Astrocyte of the cerebellum (primary cell): ENCODE data around the gene ZNF396.

Experiments used
- DNase-seq: peaks from one replicate; pipeline ENCODE4 v3.0.0-alpha.2; 2011; ENCODE audit warnings: low read depth
- H3K4me3 ChIP-seq: 2 replicates; pipeline ENCODE4 v1.5.1; 2011; ENCODE audit warnings: mild to moderate bottlenecking, low read depth, low read length, moderate library complexity
- in situ Hi-C: cut with HindIII; loops from 2 replicates; pipeline ENCODE4 v1.10.0; 2017; ENCODE audit warnings: low sequenced_read_pairs
- TF ChIP-seq, protein P1 (sequence below): IDR thresholded peaks from 2 replicates; pipeline ENCODE4 v1.5.1; 2012; ENCODE audit warnings: low read length, low read depth, moderate library complexity, mild to moderate bottlenecking; ENCODE audit errors: missing control alignments

ZNF396 gene

DNA sequence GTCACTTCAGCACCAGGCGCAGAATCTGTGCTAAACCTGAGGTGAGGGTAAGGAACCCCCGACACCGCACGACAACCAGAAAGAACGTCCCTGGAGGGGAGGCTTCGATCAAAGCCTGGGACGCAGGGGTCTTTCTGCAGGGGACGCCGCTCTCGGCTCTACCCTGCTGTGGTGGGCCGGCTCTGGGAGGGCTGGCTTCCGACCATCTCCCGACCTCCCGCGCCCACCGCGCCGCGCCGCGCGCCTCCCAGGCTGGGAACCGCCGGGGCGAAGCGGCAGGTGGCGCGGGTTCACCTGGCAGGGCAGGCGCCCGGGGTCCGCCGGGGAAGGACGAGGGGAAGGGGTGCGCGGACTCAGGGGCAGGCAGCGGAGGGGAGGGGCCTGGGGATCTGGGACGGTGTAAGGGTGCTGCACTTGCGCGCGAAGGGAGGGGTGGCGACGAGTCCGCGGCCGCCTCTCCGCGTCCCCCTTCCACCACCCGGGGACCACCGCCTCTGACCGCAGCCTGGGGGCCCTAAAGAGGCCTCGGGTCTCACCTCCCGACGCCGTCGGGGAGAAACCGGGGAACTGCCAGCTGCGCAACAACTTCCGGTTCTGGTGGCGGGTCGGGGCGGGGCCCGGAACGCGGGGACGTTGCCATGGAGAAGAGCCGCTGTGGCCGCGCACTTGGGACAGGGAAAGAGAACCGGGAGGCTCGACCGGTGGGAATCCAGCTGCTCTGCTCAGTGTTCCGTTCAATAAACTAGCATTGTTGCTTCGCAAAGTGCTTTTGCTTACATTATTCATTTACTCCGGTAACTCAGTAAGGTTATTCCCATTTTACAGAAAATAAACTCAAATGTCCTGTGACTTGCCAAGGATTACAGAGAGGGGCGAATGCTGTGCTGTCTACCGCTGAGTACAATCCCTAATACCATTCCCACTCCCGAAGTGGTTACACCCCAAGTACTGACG lies at the start of gene ZNF396:
TSS of gene ZNF396 (minus strand) at position 596 of the 954 bp plus-strand sequence. CDS start 3,045 bp downstream, outside the sequence.
- TF ChIP-seq, protein P1, sequence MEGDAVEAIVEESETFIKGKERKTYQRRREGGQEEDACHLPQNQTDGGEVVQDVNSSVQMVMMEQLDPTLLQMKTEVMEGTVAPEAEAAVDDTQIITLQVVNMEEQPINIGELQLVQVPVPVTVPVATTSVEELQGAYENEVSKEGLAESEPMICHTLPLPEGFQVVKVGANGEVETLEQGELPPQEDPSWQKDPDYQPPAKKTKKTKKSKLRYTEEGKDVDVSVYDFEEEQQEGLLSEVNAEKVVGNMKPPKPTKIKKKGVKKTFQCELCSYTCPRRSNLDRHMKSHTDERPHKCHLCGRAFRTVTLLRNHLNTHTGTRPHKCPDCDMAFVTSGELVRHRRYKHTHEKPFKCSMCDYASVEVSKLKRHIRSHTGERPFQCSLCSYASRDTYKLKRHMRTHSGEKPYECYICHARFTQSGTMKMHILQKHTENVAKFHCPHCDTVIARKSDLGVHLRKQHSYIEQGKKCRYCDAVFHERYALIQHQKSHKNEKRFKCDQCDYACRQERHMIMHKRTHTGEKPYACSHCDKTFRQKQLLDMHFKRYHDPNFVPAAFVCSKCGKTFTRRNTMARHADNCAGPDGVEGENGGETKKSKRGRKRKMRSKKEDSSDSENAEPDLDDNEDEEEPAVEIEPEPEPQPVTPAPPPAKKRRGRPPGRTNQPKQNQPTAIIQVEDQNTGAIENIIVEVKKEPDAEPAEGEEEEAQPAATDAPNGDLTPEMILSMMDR: no peak
- in situ Hi-C loops: no loop called here
- H3K4me3 ChIP-seq: peak within 1 kb of the TSS; percentile 67
- DNase-seq: no peak

DNA sequence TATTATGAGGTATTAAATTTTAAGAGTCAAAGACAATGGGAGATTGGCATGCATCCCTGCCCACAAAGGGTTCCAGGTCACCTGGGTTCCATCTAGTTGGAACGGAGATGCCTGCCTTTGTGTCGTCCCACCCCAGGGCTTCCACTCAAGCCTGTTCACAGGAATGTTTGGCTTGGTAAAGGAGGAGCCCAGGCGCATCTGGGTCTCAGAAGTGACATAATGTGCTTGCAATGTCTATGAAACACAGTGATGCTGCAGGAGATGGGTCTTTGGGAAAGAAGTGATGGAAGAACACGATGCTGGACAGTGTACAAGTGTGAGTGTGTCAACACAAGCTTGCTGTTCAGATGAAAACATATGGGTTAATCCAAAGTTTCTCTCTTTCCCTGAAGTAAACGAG lies 49.6 kb upstream of the ZNF396 start:
- in situ Hi-C loops: no loop called here
- no peak for DNase-seq
- no peak overlapping the region for H3K4me3 ChIP-seq
- TF ChIP-seq, protein P1: no peak

DNA sequence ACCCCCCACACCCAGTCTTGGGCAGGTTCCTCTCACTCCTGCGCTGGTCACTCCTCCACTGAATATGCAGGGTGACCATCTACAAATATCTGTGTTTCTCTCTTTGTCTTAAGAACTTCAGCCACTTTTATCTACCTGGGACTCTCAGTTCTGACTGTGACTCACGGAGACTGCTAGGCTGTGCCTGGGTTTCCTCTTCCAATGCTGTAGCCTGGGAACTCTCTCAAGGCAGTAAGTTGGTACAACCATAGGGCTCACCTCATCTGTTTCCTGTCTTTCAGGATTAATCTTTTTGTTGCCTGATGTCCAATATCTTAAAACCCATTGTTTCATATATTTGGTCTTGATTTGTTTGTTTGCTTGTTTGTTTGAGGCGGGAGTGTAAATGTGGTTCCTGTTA lies 47.2 kb upstream of the ZNF396 start:
- in situ Hi-C loops: no loop called here
- TF ChIP-seq, protein P1: no peak
- no peak overlapping the region for H3K4me3 ChIP-seq
- no peak for DNase-seq

DNA sequence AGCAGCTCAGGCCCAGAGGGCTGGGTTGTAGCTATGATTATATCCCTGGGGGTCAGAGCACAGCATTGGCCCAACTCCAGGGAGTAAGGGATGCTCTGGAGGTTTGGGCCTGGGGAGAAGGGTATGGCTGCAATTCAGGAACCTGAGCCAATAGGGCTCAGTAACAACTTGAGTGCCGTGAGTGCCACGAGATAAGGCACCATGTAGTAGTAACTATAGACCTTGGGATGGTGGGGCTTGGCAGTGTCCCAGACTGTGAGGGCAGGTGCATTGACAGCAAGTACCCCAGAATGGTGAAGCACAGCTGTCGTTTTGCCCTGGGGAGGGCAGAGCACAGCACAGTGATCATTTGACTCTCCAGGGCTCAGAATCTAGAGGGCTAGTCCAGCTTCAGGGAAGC lies 45.1 kb upstream of the ZNF396 start:
- in situ Hi-C loops: no loop called here
- TF ChIP-seq, protein P1: no peak
- H3K4me3 ChIP-seq: no peak overlapping the region
- no peak for DNase-seq

DNA sequence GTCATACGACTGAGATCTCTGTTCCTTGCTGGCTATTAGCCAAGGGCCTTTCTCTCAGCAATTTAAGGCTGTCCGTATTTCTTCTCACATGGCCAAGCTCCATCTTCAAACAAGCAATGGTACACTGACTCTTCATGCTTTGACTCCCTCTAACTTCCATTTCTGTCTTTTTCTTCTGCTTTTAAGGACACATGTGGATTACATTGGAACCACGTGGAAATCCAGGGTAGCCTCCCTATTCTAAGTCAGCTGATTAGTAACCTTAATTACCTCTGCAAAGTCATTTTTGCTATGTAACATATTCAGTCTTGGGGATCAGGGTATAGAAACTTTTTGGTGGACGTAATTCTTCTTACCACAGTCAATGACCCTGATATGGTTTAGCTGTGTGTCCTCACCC lies 41.5 kb upstream of the ZNF396 start:
- no peak overlapping the region for H3K4me3 ChIP-seq
- in situ Hi-C loops: no loop called here
- TF ChIP-seq, protein P1: no peak
- DNase-seq: no peak

DNA sequence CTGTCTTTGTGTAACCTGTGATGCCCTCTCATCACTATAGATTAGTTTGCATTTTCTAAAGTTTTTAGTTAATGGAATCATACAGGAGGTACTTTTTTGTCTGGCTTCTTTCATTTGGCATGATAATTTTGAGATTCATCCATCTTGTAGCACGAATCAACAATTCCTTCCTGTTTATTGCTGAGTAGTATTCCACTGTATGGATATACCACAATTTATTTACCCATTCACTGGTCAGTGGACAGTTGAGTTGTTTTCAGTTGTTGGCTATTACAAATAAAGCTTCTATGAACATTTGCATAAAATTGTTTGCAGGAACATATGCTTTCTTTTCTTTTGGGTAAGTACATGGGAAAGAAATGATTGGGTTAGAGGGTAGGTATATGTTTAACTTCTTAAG lies 40.1 kb upstream of the ZNF396 start:
- in situ Hi-C loops: no loop called here

More for the DNA sequence above, 40.1 kb upstream of the ZNF396 start:
- no peak for DNase-seq
- H3K4me3 ChIP-seq: no peak overlapping the region
- TF ChIP-seq, protein P1: no peak
